ENCODE results near the gene PPME1.

Gene PPME1

DNA sequence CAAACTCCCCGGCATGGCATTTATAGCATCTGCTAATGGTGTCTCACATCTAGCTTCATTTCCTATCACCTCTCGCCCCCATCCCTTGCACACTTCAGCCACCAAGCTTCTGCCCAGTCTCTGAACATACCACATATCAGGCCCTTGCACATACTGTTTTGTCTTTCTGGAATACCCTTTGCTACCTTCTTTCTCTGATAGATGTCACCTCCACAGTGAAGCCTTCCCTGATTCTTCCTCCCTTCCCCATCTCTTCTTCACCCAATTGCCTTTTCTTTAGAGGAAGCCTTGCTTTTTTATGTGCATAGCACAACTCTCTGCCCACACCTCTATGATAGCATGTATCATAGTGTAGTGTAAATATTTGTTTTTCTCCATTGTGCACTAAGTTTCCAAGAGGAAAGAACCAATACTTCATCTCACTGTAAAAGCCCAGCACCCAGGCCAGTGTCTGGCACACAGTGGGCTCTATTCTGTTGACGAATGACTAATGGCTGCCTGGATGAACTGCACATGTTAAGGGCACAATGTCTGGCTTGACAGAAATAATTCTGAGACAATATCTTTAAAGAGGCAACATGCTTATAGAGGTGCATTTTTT is 112.6 kb downstream of the PPME1 start:
- DNase-seq: no peak

DNA sequence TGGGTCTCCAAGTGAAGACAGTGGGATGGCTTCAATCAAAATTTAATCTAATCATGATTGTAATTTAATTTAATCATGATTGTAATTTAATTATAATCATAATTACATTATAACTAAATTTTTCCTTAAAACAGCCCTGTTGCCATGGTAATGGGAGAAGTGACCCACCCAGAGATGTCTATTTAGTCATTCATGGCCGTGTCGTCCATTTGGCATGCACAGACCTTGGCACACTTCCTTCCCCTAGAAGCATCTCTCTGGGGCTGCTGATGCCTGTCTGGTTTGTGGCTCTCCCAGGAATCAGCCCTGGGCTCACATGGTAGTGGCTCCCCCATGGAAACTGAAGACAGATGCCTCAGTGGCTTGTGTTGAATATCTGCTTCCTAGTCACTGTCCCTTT is 113.4 kb downstream of the PPME1 start:
- DNase-seq: no peak

DNA sequence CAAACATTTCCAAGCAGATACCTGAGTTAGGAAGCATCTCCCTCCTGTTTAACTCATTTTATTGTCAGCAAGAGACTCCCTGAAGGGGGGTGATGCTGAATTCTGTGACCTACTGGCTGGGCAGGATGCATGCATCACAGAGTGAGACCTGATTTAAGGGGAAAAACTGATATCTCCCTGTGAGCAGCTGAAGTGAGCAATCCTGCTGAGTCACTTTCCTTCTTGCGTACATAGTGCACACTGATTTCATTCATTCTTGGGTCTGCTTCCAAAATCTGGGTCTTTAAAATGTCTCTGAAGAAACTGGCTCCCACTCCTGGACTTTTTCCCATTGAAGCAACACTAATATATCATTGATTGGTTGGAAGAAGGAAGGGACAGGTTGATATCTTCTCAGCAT is 117.1 kb downstream of the PPME1 start:
- DNase-seq: no peak

DNA sequence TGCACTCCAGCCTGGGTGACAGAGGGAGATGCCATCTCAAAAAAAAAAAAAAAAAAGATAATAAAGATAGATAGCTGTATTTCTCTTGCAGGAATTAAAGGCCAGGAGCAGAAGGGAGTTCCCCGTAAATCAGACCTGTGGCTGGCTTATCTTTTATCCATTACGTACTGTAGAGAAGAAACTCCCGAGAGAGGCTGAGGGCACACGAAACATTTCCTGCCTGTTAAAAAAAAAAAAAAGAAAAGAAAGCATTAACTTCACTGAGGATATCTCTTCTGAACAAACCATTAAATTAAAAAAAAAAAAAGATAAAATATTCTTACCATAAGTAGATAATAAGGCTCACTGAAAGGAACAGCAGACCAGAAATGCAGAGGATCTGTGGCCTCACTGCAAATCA is 117.8 kb downstream of the PPME1 start:
- no peak for DNase-seq

DNA sequence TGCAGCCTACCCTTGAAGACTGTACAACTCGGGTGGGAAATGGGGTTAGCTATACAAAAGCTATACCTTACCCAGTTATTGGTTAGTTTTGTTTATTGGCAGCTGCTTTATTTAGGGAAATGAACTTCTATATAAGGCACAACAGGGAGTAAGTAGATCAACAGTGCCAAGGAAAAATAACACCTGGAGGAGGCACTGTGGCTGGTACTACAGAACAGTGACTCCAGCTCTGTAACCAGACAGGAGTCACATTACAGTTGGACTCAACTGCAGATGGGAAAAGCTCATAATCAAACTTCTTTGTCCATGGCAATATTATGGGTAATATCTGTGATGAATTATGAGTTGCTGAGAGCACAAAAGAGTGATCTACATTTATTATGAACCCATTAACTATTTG is 126.4 kb downstream of the PPME1 start:
- no peak for DNase-seq

DNA sequence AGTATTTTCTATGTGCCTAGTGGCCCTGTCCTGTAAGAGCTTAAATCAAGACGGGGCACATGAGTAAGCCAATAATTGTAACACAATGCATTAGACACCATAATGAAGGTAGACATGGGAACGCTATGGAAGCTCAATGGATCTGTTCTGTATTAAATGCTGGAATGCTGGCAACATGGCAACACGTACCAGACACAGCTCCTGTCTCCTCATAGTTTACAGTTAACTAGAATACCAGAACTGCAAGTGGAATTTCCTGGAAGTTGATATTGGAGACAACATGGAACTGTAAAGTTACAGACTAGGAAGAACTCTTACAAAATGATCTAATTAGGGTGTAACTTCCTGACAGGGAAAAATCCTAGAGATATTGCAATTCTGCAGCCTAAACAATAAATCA is 127.9 kb downstream of the PPME1 start:
- no peak for DNase-seq
